GM19324 (cell line): ENCODE data around the gene CLDN7.
"Not testable (repeated sequence)": the region's sequence is repeated elsewhere in the genome, so short reads cannot be mapped to it uniquely, and the experiment has no call there.

Experiments
- ATAC-seq: cut with Tn5 transposase; IDR thresholded peaks from one replicate; pipeline ENCODE4 v1.9.1; 2021; ENCODE audit warnings: mild to moderate bottlenecking, moderate library complexity; ENCODE audit not compliant: unreplicated experiment, low FRiP score

CLDN7 gene

DNA sequence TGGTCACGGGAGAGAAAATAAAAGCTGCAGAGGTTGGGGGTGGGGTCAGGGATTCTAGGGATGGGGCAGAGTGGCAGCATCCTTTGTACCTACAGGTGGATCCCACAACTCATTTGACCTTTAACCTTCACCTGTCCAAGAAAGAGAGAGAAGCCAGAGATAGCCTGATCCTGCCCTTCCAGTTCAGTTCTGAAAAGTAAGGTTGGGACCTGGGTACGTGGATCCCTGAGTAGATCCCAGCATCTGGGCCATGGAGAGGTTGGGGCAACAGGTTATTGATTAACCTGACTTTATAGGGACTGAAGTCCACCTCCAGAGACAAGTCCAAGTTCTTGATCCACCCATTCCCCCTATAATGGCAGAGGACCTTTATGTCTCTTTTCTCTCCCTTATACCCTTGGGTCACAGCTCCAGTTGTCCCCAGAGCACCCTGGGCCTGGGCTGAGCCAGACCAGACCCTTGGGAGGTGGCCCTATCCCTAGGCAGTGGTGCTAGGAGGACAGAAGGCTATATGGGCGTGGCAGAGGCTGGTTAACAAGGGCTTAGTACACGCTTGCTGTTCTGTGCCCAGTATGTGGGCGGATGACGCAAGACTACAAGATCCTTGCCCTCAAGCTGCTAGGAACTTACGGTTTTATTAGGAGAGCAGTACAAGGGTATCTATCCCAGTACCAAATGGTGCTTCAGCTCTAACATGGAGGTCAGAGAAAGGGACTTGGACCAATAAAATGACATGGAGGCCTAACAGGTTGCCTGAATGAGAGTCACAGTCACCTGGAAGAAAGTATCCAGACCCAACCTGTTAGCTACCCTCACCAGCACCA is 3.3 kb downstream of the CLDN7 start:
- no peak for ATAC-seq

DNA sequence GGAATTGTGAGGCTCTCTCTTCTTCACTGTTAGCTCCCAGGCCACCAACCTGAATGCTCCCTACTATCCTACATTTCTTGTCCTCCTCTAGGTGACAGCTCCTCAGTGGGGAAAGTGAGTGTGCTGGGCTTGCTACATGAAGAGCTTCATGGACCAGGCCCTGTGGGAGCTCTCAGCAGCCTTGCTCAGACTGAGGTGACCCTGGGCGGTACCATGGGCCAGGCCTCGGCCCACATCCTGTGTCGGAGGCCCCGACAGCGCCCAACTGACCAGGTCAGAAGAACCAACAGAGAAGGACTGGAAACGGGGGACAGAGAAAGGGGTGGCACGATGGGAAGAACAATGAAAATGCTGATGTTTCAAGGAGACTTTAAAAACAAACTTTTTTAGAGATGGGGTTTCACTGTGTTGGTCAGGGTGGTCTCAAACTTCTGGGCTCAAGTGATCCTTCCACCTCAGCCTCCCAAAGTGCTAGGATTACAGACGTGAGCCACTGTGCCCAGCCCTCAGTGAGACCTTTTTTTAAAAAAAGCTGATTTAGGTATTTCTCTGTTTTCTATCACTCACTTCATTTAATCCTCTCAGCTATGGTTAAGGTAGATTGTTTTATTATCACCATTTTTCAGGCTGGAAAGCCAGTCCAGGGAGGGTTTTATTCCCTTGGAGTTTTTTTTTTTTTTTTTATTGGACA is 5.4 kb downstream of the CLDN7 start:
- no peak for ATAC-seq

DNA sequence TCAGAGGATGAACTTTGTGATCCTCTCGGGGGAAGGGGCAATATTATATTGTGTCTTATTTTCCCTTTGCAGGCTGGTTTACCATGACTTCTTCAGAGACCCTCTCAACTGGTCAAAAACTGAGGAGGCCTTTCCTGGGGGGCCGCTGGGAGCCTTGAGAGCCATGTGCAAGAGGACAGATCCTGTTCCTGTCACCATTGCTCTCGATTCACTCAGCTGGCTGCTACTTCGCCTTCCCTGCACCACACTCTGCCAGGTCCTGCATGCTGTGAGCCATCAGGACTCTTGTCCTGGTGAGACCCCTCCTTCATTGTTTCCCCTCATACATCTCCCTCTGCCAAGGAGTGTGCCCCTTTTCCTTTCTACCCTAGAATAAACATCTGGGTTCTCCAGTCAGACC is 7.8 kb downstream of the CLDN7 start:
- no peak for ATAC-seq

DNA sequence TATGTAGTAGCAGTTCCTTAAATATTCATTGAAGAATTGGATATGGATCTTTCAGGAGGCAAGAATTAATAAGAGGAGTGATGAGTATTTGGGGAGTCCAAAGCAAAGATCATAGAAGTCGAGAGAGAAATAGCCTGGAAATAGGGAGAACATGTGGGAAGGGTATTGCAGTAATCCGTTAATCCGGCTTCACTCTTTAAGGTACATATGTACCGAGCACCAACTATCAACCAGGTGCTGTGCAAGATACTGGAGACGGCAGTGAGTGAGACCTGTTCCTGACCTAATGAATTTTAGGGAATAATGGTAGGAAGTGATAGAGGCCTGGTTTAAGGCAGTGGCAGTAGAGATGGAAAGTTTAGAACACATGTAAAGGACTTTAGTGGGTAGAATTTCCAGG is 9.2 kb downstream of the CLDN7 start:
- no peak for ATAC-seq

DNA sequence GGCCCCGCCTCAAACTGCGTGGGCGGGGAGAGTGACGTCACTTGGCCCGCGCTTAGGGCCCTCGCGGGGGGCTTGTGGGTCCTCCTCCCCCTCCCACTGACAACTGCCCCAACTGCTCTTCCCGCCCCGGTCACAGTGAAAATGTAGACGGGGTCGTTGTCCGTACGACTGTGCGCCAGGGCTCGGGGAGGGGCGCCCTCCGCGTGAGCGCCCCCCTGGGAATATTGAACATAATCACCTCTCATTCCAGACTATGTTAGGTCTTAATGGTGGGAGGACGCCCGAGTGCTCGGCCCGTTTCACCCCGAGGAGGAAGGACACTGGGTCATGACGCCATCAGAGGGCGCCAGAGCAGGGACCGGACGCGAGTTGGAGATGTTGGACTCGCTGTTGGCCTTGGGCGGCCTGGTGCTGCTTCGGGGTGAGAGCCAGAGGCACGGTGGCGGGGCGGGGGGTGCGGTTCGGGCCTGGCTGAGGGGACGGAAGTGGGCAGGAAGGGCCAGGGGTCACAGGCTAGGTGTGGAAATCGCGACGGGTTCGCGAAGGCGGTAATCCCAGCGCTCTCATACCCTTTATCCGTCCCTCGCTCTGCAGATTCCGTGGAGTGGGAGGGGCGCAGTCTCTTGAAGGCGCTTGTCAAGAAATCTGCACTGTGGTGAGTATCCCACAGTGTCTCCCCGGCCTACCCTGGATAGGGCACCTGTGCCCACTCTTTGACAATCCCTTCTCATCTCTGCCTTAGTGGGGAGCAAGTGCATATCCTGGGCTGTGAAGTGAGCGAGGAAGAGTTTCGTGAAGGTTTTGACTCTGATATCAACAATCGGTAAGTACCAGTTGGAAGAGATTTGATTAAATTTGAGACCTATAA is 9.9 kb downstream of the CLDN7 start, which contains the start of gene ELP5:
Gene ELP5, plus strand, starts transcription at position 40 of the 868 bp plus-strand sequence. Its CDS starts 336 bp downstream, at position 376.
- ATAC-seq, result peak; percentile 60

DNA sequence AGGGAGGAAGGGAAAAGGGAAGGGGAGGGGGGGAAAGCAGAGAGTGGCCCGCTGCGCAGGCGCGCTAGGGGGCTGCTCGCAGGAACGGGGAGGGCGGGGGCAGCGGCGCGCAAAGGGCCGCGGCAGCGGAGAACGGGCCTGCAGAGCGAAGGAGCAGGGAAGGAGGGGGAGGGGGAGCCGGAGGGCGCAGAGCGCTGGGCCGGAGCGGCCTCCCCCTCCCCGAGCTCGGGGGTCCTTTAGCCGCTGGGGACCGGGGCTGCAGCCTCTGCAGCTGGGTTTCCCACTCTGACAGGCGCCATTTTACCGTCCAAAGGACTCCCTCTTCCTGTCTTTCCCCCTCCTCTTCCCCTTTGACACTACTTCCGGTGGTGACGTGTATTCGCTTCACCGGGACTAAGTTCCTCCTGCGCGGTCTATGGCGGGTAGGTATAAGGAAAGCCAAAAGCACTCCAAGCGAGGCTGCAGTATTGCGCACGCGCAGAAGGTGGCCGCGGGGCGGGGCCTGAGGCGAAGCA is 10.6 kb downstream of the CLDN7 start, which contains the start of gene CTDNEP1:
Gene CTDNEP1, minus strand, starts transcription at position 74 of the 515 bp plus-strand sequence. CDS start 438 bp downstream, outside the sequence.
- ATAC-seq, result peak; percentile 84

DNA sequence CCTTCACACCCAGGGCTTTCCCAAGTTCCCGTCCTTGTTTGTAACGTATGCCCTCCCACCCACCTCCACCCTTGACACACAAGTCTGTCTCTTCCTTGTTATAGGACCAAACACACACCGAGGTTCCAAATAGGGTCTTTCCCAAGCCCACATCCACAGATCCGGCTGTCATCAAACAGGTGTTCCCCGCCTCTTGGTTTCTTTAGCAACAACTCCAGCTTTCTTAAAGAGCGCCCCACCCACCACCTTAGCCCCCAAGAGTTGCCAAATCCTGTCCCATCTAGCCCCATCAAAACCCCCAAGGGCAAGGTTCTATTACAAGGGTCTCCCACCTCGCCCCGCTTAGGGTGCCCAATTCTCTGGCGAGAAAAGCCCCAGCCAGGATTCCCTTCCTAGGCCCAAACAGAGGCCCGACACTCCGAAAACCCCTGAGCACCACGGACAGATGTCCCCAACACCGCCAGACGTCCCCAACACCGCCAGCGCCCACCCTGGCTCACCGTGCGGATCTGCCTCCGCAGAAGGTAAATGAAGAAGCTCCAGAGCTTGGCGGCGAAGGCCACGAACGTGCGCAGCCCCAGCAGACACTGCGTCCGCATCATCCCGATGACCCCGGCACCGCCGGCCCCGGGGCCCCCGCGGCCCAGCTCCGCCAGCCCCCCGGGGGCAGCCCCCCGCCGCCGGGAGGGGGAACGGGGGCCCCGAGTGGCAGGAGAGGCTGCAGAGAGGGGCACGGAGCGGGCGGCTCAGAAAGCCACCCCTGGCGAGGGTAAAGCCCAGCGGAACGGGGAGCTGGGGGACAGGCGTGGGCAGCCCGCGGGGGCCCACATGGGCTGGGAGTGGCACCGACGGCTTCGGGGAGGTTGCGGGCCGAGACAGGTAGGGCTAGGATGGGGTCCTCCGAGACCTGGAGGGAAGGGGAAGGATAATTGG is 11.3 kb downstream of the CLDN7 start:
- ATAC-seq, result no peak

DNA sequence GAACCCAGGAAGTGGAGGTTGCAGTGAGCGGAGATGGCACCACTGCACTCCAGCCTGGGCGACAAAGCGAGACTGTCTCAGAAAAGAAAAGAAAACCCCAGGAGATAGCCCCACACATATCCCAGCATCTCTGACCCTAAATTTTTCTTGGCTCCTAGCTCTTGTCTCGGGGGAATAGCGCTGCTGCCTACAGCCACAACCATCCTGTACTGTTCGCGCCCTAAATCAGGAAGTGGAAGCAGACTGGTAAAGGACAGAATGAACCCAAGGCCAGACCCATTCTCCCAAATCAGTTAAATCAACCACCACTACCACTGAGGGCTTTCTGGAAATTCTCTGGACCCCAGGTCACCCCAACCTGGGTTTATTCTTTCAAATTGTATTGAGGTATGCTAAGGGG is 12.4 kb downstream of the CLDN7 start:
- no peak for ATAC-seq

DNA sequence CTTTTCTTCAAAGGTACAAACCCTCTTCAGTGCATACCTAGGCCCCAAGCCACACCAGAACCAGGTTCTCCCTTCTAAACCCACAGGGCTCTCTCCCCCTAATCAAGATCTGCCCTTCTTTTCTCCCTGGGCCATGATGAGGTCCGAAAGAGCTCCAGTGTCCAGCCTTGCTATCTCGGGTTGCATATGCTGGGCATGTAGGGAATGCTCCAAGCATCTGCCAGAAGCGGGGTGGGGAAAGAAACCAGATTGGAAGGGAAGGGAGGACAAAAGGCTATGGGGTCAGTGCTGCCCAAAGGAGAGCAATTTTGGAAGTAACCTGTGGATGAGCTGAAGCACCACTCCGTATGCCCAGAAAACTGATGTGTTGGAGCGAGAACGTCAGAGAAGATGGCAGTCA is 13.1 kb downstream of the CLDN7 start:
- no peak for ATAC-seq

DNA sequence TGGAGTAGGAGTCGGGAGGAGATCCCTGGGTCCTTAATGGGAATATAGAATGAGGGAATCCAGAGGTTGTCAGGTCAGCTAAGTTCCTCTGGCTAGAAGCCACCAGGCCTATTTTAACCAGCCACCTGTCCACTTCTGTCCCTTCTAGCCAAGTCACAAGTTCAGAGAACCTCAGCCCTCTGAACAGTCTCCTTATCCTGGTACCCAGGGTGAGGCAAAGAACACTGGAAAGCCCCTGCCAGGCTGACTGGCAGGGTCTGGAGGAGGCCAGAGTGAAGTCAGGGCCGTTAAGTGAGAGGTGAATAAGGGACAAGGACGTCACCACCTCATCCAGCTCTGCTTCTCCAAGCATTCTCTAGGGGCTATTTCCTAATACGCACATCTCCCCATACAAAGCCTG is 13.5 kb downstream of the CLDN7 start:
- ATAC-seq, result no peak

DNA sequence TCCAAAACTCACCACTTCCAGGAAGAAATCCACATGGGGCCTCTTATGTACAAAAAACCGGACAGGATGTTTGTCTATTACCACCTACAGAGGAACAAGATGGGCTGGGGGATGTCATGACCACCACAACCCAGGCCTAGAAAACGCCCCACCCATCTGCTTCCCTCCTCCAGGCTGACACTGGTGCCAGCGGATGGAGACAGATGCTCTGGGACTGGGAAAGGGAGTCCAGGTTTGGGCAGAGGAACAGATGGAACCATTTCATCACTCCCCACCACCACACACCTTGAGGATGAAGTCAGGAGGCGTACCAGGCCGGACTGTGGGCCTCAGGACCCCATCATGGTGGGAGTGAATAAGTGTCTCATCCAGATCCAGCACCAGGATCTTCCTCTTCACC is 15.5 kb downstream of the CLDN7 start:
- no peak for ATAC-seq

DNA sequence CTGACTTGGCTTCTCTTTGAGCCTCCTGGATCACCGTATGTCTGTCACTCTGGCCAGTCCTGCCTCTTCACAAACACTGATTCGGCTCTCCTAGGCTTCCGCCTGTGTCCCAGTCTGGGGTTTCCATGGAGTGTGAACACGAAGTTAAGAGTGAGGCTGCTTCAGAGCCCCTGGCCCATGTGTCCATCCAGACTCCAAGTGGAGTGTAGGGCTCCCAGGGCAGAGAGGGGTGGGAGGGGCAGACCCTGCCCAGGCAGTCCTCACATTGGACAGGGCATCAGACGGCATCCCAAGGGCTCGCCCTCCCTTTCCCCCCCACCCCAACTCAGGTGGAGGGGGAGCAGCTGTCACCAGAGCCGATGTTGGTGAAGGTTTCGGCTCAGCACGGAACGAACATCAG is 18.4 kb downstream of the CLDN7 start:
- ATAC-seq, result not testable (repeated sequence)

DNA sequence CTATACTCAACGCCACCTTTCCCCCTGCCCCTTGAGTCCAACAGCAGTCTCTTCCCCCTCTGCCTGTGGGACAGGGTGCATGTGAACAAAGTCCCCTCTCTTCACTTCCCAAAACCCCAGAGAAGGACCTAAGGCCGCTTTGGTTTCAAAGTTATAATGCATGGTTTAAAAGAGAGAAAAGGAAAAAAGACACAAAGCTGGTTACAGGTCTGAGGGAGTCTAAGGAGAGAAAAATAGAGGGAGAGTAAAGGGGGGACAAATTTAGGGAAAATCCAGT is 18.9 kb downstream of the CLDN7 start:
- no peak for ATAC-seq

DNA sequence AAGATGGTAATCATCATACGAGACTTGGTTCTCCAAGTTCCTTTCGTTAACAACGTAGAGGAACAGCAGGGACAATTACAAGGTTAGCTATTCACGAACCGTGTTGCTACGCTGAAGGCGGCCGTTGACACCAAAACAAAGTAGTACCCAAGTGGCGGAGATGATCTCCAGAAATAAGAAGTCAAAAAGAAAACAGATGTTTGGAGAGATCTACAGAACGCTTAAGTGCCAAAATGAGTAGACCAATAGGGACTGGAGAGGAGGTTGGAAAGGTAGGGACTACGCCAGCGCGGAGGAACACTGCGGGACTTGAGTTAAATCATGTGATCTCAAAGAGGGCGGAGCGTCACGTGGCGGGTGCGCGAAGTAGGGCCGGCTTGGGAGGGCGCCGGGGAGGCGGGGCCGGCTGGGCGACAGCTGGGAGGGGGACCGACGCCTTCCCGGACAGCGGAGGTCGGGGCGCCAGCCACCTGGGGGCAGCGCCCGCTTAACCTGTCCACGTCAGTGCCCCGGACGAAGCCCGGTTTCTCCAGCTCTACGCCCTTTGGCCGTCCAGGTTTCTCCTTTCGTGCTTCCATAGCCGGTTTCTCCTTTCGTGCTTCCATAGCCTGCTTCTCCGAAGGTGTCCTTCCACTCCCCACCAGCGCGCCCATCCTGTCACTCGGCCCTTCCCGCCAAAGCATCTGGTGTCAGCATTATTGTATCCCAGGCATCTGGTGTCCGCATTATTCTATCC is 19.4 kb downstream of the CLDN7 start:
- peak; percentile 46 for ATAC-seq

DNA sequence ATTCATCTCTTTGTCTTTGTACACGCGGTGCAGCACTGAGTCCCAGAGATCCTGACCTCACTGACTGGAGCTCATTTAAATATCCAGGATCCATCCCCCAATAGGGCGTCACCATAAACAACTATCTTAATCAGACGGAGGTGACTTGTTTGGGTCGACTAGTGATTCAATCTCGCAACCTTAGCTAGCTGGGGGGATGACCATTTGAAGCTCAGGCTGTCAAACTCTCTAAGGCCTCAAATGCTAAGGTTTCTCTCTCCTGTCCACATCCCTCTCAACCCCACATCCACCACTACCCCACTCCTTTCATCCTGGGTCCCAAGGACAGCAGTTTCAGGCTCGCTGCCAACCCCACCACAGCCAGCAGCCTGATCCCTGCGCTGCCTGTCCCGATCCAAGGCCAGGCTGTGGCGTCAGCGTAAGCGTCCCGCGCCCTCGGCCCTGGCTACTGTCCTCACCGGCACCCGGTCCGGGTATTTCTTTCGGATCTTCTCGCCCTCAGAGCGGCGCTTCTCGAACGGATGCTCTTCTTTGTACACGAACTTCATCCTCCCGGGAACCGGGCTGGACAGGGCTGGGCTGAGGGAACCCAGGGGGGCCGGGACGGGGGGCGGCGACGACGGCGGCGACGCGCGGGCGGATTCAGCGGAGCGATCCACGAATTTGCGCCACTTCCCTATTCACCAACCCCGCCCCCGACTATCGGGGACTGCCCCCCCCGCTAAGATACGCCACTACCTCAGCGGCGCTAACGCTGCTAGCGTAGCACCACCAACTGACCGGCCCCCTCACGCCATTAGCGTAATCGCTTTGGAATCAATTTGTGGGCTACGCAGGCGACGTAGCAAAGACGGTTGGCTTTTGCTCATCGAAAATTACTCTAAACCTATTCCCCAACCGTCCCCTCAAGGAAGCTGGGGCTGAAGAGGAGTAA is 20.2 kb downstream of the CLDN7 start, which contains the start of gene GABARAP:
Gene GABARAP, minus strand, starts transcription at position 667 of the 934 bp plus-strand sequence. Its CDS starts 119 bp downstream, at position 548.
- ATAC-seq, result peak; percentile 33

DNA sequence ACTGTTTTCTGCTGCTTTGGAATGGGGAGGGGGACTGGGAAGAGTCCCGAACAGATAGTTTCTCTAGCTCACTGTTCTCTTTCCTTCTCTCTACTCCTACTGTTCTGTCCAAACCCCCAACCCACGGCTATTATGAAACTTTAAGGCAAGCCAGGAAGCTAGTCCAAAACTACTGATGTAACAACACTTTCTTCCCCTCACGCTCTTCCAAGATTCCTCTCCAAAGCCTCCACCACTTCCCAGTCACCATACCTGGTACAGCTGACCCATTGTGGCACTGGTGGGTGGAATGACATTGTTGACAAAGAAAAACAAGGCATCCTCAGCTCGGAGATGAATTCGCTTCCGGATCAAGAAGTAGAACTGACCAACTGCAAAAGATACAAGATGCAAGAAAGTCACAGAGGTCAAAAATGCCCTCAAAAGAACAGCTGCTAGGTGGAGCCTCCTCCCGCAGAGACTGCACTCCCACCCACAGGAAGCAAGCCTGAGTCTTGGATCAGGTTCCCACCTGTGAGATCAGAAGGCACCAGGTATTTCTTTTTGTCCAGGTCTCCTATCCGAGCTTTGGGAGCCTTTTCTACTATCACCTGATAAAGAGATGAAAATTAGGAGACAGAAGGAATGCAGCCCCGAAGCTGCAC is 21.1 kb downstream of the CLDN7 start:
- ATAC-seq, result no peak

DNA sequence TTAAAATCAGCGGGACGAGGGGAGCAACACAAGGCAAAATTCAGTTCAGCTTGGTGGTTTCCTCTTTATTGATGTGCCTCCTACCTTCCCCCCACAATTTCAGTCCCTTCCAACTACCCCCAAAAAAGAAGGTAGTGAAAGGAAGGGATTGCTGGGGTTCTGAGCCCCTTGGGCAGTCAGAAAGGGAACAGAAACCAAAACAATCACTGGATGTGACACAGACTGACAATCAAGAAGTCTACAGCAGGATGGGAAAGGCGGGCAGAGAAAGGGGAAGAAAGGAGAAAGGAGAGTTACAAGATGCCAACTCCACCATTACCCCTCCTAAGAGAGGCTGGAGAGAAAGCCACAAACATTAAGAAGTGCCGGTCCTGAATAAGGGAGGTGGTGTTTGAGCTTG is 21.9 kb downstream of the CLDN7 start:
- no peak for ATAC-seq
